GM23338 (cell line): ENCODE results near the gene CCL8. TPM values are rescaled to one million over a fixed set of nuclear protein-coding genes. Genes with fewer than 3 reads are reported as not detected.
A peak's percentile ranks its signal among the peaks of the same experiment; 100 is the strongest.

ENCODE experiments used
- ATAC-seq: fragments of 200-7000 bp; cut with Tn5 transposase; 3 replicates; pipeline ENCODE4 v1.9.1; 2020
- DNase-seq: peaks from one replicate; pipeline ENCODE4 v3.0.0-alpha.2; 2015; ENCODE audit warnings: low spot score
- H2AFZ ChIP-seq: fragments of 200-600 bp; sonication (generic); 2 replicates; pipeline ENCODE4 v1.8.0; 2016; ENCODE audit warnings: antibody characterized with exemption, mild to moderate bottlenecking, moderate library complexity
- H3F3A ChIP-seq: fragments of 200-600 bp; sonication (generic); replicated peaks from 2 replicates; pipeline ENCODE4 v1.8.0; 2017; ENCODE audit warnings: antibody characterized with exemption, mixed run types, low read depth
- H3K27ac ChIP-seq: fragments of 200-600 bp; sonication (generic); 2 replicates; pipeline ENCODE4 v1.6.1; 2016; ENCODE audit warnings: low read depth
- H3K27me3 ChIP-seq: fragments of 200-600 bp; sonication (generic); 2 replicates; pipeline ENCODE4 v1.8.0; 2016; ENCODE audit warnings: mild to moderate bottlenecking, mixed run types, moderate library complexity; ENCODE audit not compliant: insufficient read depth
- H3K36me3 ChIP-seq: fragments of 200-600 bp; sonication (generic); 2 replicates; pipeline ENCODE4 v1.8.0; 2016; ENCODE audit warnings: mild to moderate bottlenecking; ENCODE audit not compliant: insufficient read depth
- H3K4me1 ChIP-seq: fragments of 200-600 bp; sonication (generic); 2 replicates; pipeline ENCODE4 v1.8.0; 2016; ENCODE audit warnings: mild to moderate bottlenecking, moderate library complexity; ENCODE audit not compliant: insufficient read depth
- H3K4me2 ChIP-seq: fragments of 200-600 bp; sonication (generic); 2 replicates; pipeline ENCODE4 v1.7.1; 2017; ENCODE audit warnings: mixed run types
- H3K4me3 ChIP-seq: fragments of 200-600 bp; sonication (generic); 2 replicates; pipeline ENCODE4 v1.6.1; 2016; ENCODE audit warnings: mixed run types
- H3K79me2 ChIP-seq: fragments of 200-600 bp; sonication (generic); replicated peaks from 2 replicates; pipeline ENCODE4 v1.8.0; 2017; ENCODE audit warnings: mild to moderate bottlenecking; ENCODE audit not compliant: insufficient read depth
- H3K9me2 ChIP-seq: fragments of 200-600 bp; sonication (generic); 2 replicates; pipeline ENCODE4 v1.8.0; 2017; ENCODE audit not compliant: insufficient read depth
- H4K20me1 ChIP-seq: fragments of 200-600 bp; sonication (generic); replicated peaks from 2 replicates; pipeline ENCODE4 v1.8.0; 2017; ENCODE audit warnings: mild to moderate bottlenecking; ENCODE audit not compliant: insufficient read depth
- H3K27ac Mint-ChIP-seq: 2 replicates; pipeline ENCODE4 v1.8.0; 2020; ENCODE audit warnings: inconsistent platforms, mild to moderate bottlenecking, moderate library complexity, mixed read lengths
- H3K27me3 Mint-ChIP-seq: 3 replicates; pipeline ENCODE4 v1.8.0; 2022; ENCODE audit warnings: low read depth, mild to moderate bottlenecking, moderate library complexity, mixed read lengths, inconsistent platforms; ENCODE audit not compliant: insufficient read depth, poor library complexity
- H3K36me3 Mint-ChIP-seq: 3 replicates; pipeline ENCODE4 v1.8.0; 2021; ENCODE audit warnings: low read depth, mild to moderate bottlenecking, inconsistent platforms, moderate library complexity, mixed read lengths
- H3K4me1 Mint-ChIP-seq: 3 replicates; pipeline ENCODE4 v1.8.0; 2020; ENCODE audit warnings: mild to moderate bottlenecking, inconsistent platforms, mixed read lengths
- H3K4me3 Mint-ChIP-seq: 3 replicates; pipeline ENCODE4 v1.8.0; 2021; ENCODE audit warnings: moderate library complexity, mild to moderate bottlenecking, inconsistent platforms, mixed read lengths
- H3K9me3 Mint-ChIP-seq: 3 replicates; pipeline ENCODE4 v1.8.0; 2020; ENCODE audit warnings: moderate library complexity, mild to moderate bottlenecking, inconsistent platforms, mixed read lengths
- CREB1 ChIP-seq: fragments of 250-450 bp; sonication (Bioruptor Pico); IDR thresholded peaks from 2 replicates; pipeline ENCODE4 v1.5.0; 2020; ENCODE audit warnings: low read depth, mild to moderate bottlenecking, moderate library complexity
- ETS1 ChIP-seq: IDR thresholded peaks from 2 replicates; pipeline ENCODE4 v1.6.1; 2016; ENCODE audit warnings: antibody characterized with exemption
- EZH2 ChIP-seq: fragments of 200-600 bp; sonication (generic); IDR thresholded peaks from one replicate; pipeline ENCODE4 v1.8.0; 2017; ENCODE audit warnings: antibody characterized with exemption, mild to moderate bottlenecking, low read depth; ENCODE audit not compliant: unreplicated experiment
- EZH2phosphoT487 ChIP-seq: fragments of 200-600 bp; sonication (generic); IDR thresholded peaks from one replicate; pipeline ENCODE4 v1.8.1; 2018; ENCODE audit warnings: antibody characterized with exemption; ENCODE audit not compliant: unreplicated experiment
- JUNB ChIP-seq: IDR thresholded peaks from one replicate; pipeline ENCODE4 v1.6.1; 2016; ENCODE audit warnings: antibody characterized with exemption; ENCODE audit not compliant: unreplicated experiment
- NANOG ChIP-seq: IDR thresholded peaks from 2 replicates; pipeline ENCODE4 v1.6.1; 2016; ENCODE audit warnings: antibody characterized with exemption, borderline replicate concordance
- POLR2AphosphoS5 ChIP-seq: IDR thresholded peaks from 2 replicates; pipeline ENCODE4 v1.6.1; 2016; ENCODE audit warnings: antibody characterized with exemption, low read depth
- STAT1 ChIP-seq: IDR thresholded peaks from one replicate; pipeline ENCODE4 v1.6.1; 2016; ENCODE audit warnings: antibody characterized with exemption; ENCODE audit not compliant: unreplicated experiment
- ZNF114 ChIP-seq: fragments of 250-450 bp; sonication (Bioruptor Pico); IDR thresholded peaks from 2 replicates; pipeline ENCODE4 v1.5.0; 2020; ENCODE audit warnings: mild to moderate bottlenecking, moderate library complexity
- ZNF462 ChIP-seq: fragments of 250-450 bp; sonication (Bioruptor Pico); IDR thresholded peaks from 2 replicates; pipeline ENCODE4 v1.5.0; 2020; ENCODE audit warnings: mild to moderate bottlenecking, moderate library complexity
- polyA plus RNA-seq: library from polyadenylated mRNA; unstranded; fragments of >200 nt; fragmentation: Nextera tagmentation; extraction: Ambion mirVana; gene quantifications from 2 replicates; pipeline ENCODE4 v1.2.1, GENCODE V29; 2016
- total RNA-seq: library from RNA; depleted of rRNA; stranded (reverse); fragments of >200 nt; shearing (Covaris generic); gene quantifications from 2 replicates; pipeline ENCODE4 v1.2.3, GENCODE V29; 2014
- TF ChIP-seq, protein P1 (sequence below), 2 experiments: fragments of 200-600 bp in 1 of 2; sonication (generic) in 1 of 2; conservative IDR thresholded peaks; 2 replicates each; pipeline versions ENCODE4 v1.5.1 to v1.6.1; 2016 to 2017; ENCODE audit warnings: antibody characterized with exemption in 2 of 2, low read depth in 2 of 2, mild to moderate bottlenecking in 2 of 2, moderate library complexity in 1 of 2

Gene CCL8
- total and polyA plus RNA-seq, 2 experiments from 2014 or later = not detected

DNA sequence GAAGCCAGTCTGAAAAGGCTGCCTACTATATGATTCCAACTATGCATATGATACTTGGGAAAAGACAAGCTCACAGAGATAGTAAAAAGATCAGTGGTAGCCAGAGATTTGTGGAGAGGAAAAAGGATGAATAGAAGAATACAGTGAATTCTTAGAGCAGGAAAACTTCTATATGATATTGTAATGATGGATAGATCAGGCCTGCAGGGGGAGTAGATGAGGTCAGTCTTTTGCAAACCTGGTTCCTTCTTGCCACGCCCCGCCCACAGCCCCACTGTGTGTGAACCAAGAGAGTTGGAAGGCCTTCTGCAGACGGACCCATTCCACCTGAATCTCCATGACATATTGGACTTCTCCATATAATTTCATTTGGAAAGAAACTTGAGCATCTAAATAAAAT lies 761 bp upstream of the CCL8 start:
- Histone ChIP-seq H3K4me2 (no peak overlapping the region), H3K36me3 (no peaks in the 10 kb centered on the region), H3K9me2 (peaks cover 16% of the 10 kb centered on the region; the same call in 1 of the 2 replicates), H3K4me1 (no peaks in the 10 kb centered on the region), H4K20me1 (no peaks in the 10 kb centered on the region), H3K4me3 (no peak overlapping the region), H2AFZ (no peak overlapping the region), H3K79me2 (no peaks in the 10 kb centered on the region), H3K27ac (no peak overlapping the region), H3K27me3 (no peaks in the 10 kb centered on the region), H3F3A (no peaks in the 10 kb centered on the region)
- H3K4me3 Mint-ChIP-seq = no peak overlapping the region
- no peaks in the 10 kb centered on the region for H3K27me3 Mint-ChIP-seq
- H3K27ac Mint-ChIP-seq = no peak overlapping the region
- no peak for TF ChIP-seq ETS1
- no peak for TF ChIP-seq ZNF114
- no peak for TF ChIP-seq EZH2phosphoT487
- no peak for TF ChIP-seq CREB1 (CRISPR knock-in tag)
- TF ChIP-seq POLR2AphosphoS5 = no peak
- TF ChIP-seq STAT1 = no peak
- TF ChIP-seq, protein P1, sequence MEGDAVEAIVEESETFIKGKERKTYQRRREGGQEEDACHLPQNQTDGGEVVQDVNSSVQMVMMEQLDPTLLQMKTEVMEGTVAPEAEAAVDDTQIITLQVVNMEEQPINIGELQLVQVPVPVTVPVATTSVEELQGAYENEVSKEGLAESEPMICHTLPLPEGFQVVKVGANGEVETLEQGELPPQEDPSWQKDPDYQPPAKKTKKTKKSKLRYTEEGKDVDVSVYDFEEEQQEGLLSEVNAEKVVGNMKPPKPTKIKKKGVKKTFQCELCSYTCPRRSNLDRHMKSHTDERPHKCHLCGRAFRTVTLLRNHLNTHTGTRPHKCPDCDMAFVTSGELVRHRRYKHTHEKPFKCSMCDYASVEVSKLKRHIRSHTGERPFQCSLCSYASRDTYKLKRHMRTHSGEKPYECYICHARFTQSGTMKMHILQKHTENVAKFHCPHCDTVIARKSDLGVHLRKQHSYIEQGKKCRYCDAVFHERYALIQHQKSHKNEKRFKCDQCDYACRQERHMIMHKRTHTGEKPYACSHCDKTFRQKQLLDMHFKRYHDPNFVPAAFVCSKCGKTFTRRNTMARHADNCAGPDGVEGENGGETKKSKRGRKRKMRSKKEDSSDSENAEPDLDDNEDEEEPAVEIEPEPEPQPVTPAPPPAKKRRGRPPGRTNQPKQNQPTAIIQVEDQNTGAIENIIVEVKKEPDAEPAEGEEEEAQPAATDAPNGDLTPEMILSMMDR (conservative IDR thresholded peaks at IDR 0.05; ENCODE audit: low read depth in 2 of 2) = peak; percentile 48 to 56
- H3K4me1 Mint-ChIP-seq = no peaks in the 10 kb centered on the region
- DNase-seq (peak; percentile 75), ATAC-seq (peak; percentile 83)
- no peaks in the 10 kb centered on the region for H3K9me3 Mint-ChIP-seq
- H3K36me3 Mint-ChIP-seq = no peaks in the 10 kb centered on the region

- no peaks in the 10 kb centered on the region for H3K27me3 ChIP-seq
- H3K4me1 Mint-ChIP-seq = no peaks in the 10 kb centered on the region
- DNase-seq (no peak), ATAC-seq (no peak)
- H3K9me3 Mint-ChIP-seq = no peaks in the 10 kb centered on the region; the same call in 2 of the 3 replicates
- H3K9me2 ChIP-seq = peaks cover 16% of the 10 kb centered on the region; the same call in 1 of the 2 replicates
- no peaks in the 10 kb centered on the region for H4K20me1 ChIP-seq
- no peak overlapping the region for H2AFZ ChIP-seq
- H3K27ac Mint-ChIP-seq = no peak overlapping the region
- H3K4me3 ChIP-seq = no peak overlapping the region
- H3K36me3 Mint-ChIP-seq = no peaks in the 10 kb centered on the region
- no peak overlapping the region for H3K27ac ChIP-seq
- H3F3A ChIP-seq = no peaks in the 10 kb centered on the region
- no peaks in the 10 kb centered on the region for H3K4me1 ChIP-seq
- H3K36me3 ChIP-seq = no peaks in the 10 kb centered on the region
- H3K4me3 Mint-ChIP-seq = no peak overlapping the region
- no peak overlapping the region for H3K4me2 ChIP-seq
- no peaks in the 10 kb centered on the region for H3K27me3 Mint-ChIP-seq
- no peaks in the 10 kb centered on the region for H3K79me2 ChIP-seq
- TF ChIP-seq EZH2 (no peak), NANOG (no peak), ETS1 (no peak), STAT1 (no peak), JUNB (no peak), ZNF462 (CRISPR knock-in tag) (no peak), POLR2AphosphoS5 (no peak), EZH2phosphoT487 (no peak)
Measured at GRCh38 chr17:34321964-34322363, 2.7 kb downstream of the CCL8 start.
